Measurements from ENCODE around the gene FAM161A.

- TF ChIP-seq CTCF (conservative IDR thresholded peaks at IDR 0.05 in 1 of 2, IDR thresholded peaks at IDR 0.05 in 1 of 2; ENCODE audit: extremely low read depth in 1 of 2, insufficient read depth in 1 of 2, low read depth in 1 of 2, low read length in 2 of 2) (no peak), EZH2 (IDR thresholded peaks at IDR 0.05; ENCODE audit: borderline replicate concordance, low read length) (no peak)
Measured at GRCh38 chr2:61862085-61862484, 8.2 kb upstream of the FAM161A start.
